HepG2 (cell line): ENCODE results near the gene CD151. TPM values are rescaled to one million over a fixed set of nuclear protein-coding genes. Genes with fewer than 3 reads are reported as not detected.

Experiments
- ATAC-seq: fragments of 200-7000 bp; cut with Tn5 transposase; 3 replicates; pipeline ENCODE4 v1.9.1; 2020; ENCODE audit warnings: mild to moderate bottlenecking, moderate library complexity
- BruUV-seq: library from RNA; stranded (reverse); fragments of 400-500 nt; replicated peaks from 2 replicates; lab custom pipeline; 2021; lab: Mats Ljungman, UMichigan
- CTCF ChIA-PET: fragments of 300-600 bp; formaldehyde crosslinking; extraction: SDS; loops from one replicate; lab custom pipeline; 2021; ENCODE audit warnings: low total read pairs, inconsistent platforms, low intra/inter-chr PET ratio; lab: Yijun Ruan, JAX
- POLR2A ChIA-PET: fragments of 350-600 bp; sonication (Branson Sonifier 250); formaldehyde crosslinking; loops from one replicate; lab custom pipeline; 2020; ENCODE audit warnings: antibody characterized with exemption, inconsistent platforms; lab: Yijun Ruan, JAX
- DNase-seq: peaks from one replicate; pipeline ENCODE4 v3.0.0-alpha.2; 2015; ENCODE audit warnings: low spot score
- FAIRE-seq: peaks from 3 replicates; lab custom pipeline; 2011; peaks lifted over from hg19 to GRCh38; lab: Jason Lieb, UNC
- H2AFZ ChIP-seq: one replicate; pipeline ENCODE4 v1.6.1; 2011; ENCODE audit warnings: low read length, inconsistent platforms
- H3K27ac ChIP-seq: fragments of 300-600 bp; 3 replicates; pipeline ENCODE4 v1.8.0; 2011; ENCODE audit warnings: mixed run types, mild to moderate bottlenecking, mixed read lengths, low read length, inconsistent platforms; ENCODE audit not compliant: insufficient read depth; ENCODE audit errors: extremely low read length
- H3K27me3 ChIP-seq, 2 experiments: fragments of 200-600 bp in 1 of 2; 2 replicates in 1 of 2; 3 replicates in 1 of 2; pipeline versions ENCODE4 v1.6.0 to v1.8.0; 2011; ENCODE audit warnings: low read length in 2 of 2, mild to moderate bottlenecking in 2 of 2, moderate library complexity in 2 of 2, inconsistent platforms in 1 of 2; ENCODE audit not compliant: insufficient read depth in 2 of 2, control insufficient read depth in 1 of 2
- H3K36me3 ChIP-seq, 2 experiments: fragments of 200-600 bp in 1 of 2; replicated peaks in 1 of 2; 2 replicates in 1 of 2; 3 replicates in 1 of 2; pipeline versions ENCODE4 v1.5.1 to v1.8.0; 2011; ENCODE audit warnings: low read length in 2 of 2, inconsistent platforms in 1 of 2; ENCODE audit not compliant: insufficient read depth in 2 of 2, control insufficient read depth in 1 of 2
- H3K4me1 ChIP-seq: 2 replicates; pipeline ENCODE4 v1.5.1; 2012; ENCODE audit warnings: low read length, inconsistent platforms; ENCODE audit not compliant: insufficient read depth
- H3K4me2 ChIP-seq: 2 replicates; pipeline ENCODE4 v1.6.0; 2011; ENCODE audit warnings: low read depth, low read length, inconsistent platforms
- H3K4me3 ChIP-seq, 3 experiments: fragments of 200-600 bp in 1 of 3; sonication (generic), shearing (Covaris generic) in 1 of 3; replicated peaks in 1 of 3; 2 replicates each; pipeline ENCODE4 v1.5.1; 2011 to 2016; ENCODE audit warnings: low read length in 3 of 3, inconsistent platforms in 2 of 3, low read depth in 2 of 3, mild to moderate bottlenecking in 2 of 3, control low read depth in 1 of 3, mixed read lengths in 1 of 3; ENCODE audit not compliant: insufficient read depth in 1 of 3
- H3K79me2 ChIP-seq: one replicate; pipeline ENCODE4 v1.6.1; 2011; ENCODE audit warnings: low read length, inconsistent platforms; ENCODE audit not compliant: insufficient read depth
- H3K9ac ChIP-seq: 2 replicates; pipeline ENCODE4 v1.6.0; 2011; ENCODE audit warnings: mild to moderate bottlenecking, low read depth, low read length, inconsistent platforms; ENCODE audit not compliant: insufficient read depth
- H3K9me3 ChIP-seq: 2 replicates; pipeline ENCODE4 v1.5.1; 2012; ENCODE audit warnings: mild to moderate bottlenecking, low read length
- H4K20me1 ChIP-seq: 2 replicates; pipeline ENCODE4 v1.6.0; 2011; ENCODE audit warnings: inconsistent platforms, mild to moderate bottlenecking, low read length, moderate library complexity; ENCODE audit not compliant: insufficient read depth
- BRCA1 ChIP-seq: sonication (generic); formaldehyde crosslinking; IDR thresholded peaks from 2 replicates; pipeline ENCODE4 v1.4.0; 2020; ENCODE audit warnings: missing genetic modification reagents
- BRD4 ChIP-seq: sonication (generic); formaldehyde crosslinking; IDR thresholded peaks from 2 replicates; pipeline ENCODE4 v1.4.0; 2020; ENCODE audit warnings: missing genetic modification reagents
- KIAA2018 ChIP-seq: sonication (generic); formaldehyde crosslinking; IDR thresholded peaks from 2 replicates; pipeline ENCODE4 v1.5.0; 2020; ENCODE audit warnings: mild to moderate bottlenecking, missing genetic modification reagents, borderline replicate concordance
- TEAD3 ChIP-seq: optimal IDR thresholded peaks from 2 replicates; pipeline ENCODE3; 2016; ENCODE audit warnings: borderline replicate concordance
- WGBS: methylation state at CpG from one replicate; pipeline ENCODE4 v1.1.6; 2017; ENCODE audit warnings: low lambda C conversion rate; 5-methylcytosine and 5-hydroxymethylcytosine counted together
- in situ Hi-C: cut with HindIII; loops from 2 replicates; pipeline ENCODE4 v1.10.0; 2017; ENCODE audit warnings: low pct_unique_long_range_greater_than_20kb; ENCODE audit not compliant: extremely low pct_ligation_motif_present
- intact Hi-C: fragments of 100-400 bp; cut with micrococcal nuclease; formaldehyde crosslinking; loops from one replicate; pipeline ENCODE4 v1.10.0; 2022; ENCODE audit not compliant: unreplicated experiment
- polyA plus RNA-seq, 8 experiments: library from polyadenylated mRNA; depleted of rRNA in 3 of 8; stranded (reverse) in 7 of 8; unstranded in 1 of 8; fragments of >200 nt; fragmentation: Illumina TruSeq in 4 of 8; extraction: Trizol in 4 of 8; gene quantifications; 2 replicates each; pipeline versions ENCODE4 v1.2.1 to v1.2.3, GENCODE V29; 2011 to 2016; ENCODE audit warnings: low read depth in 4 of 8, missing spikeins in 1 of 8, mixed read lengths in 1 of 8; ENCODE audit not compliant: insufficient read depth in 1 of 8
- total RNA-seq, 5 experiments: library from RNA; depleted of rRNA; stranded (reverse); fragments of >200 nt; fragmentation: Illumina TruSeq; extraction: Trizol; gene quantifications; 2 replicates each; pipeline ENCODE4 v1.2.3, GENCODE V29; 2016; ENCODE audit warnings: low read depth in 1 of 5
- TF ChIP-seq, protein P1 (sequence below): sonication (generic); formaldehyde crosslinking; IDR thresholded peaks from 2 replicates; pipeline ENCODE4 v1.5.0; 2020; ENCODE audit warnings: mild to moderate bottlenecking, missing genetic modification reagents, borderline replicate concordance
- TF ChIP-seq, protein P2 (sequence below): sonication (generic); formaldehyde crosslinking; conservative IDR thresholded peaks from 2 replicates; pipeline ENCODE4 v1.4.0; 2020; ENCODE audit warnings: missing genetic modification reagents

Gene CD151
- total and polyA plus RNA-seq, 2 of the 13 experiments (the other 11 are each of a cell fraction or from before 2014, with no cell fraction given) = 125 to 197 TPM

- no peaks in the 10 kb centered on the region for H3K27me3 ChIP-seq
- H3K4me2 ChIP-seq = peak within 1 kb of the TSS; percentile 85
- ChIA-PET POLR2A (interaction anchor here (0.7 to 11.1 kb wide), 7 partner anchors 13 to 136 kb away, joined by 3 to 141 read pairs (median 7); partner anchors contain the start of genes CD151, CRACR2B, PNPLA2 and RPLP2), CTCF (no interaction called here)
- peaks cover 5 to 27% of the 10 kb centered on the region in 2 experiments for H3K36me3 ChIP-seq
- peaks cover 27% of the 10 kb centered on the region for H3K79me2 ChIP-seq
- WGBS = 0% methylated on average over 3 of the region's 87 CpGs
- peak within 1 kb of the TSS; percentile 92 for H3K9ac ChIP-seq
- peaks cover 17% of the 10 kb centered on the region; the same call in 1 of the 2 replicates for H4K20me1 ChIP-seq
- no TSS peak for BruUV-seq
- intact Hi-C loops = loop anchor here (5.0 kb wide), 1 partner anchor 35 kb away; the partner anchor contains the start of genes PIDD1 and RPLP2
- no peak within 1 kb of the TSS for H2AFZ ChIP-seq
- no peak for FAIRE-seq
- peak; percentile 13 for ATAC-seq
- H3K4me1 ChIP-seq = peaks cover 65% of the 10 kb centered on the region
- in situ Hi-C loops = no loop called here
- no peaks in the 10 kb centered on the region for H3K9me3 ChIP-seq
- DNase-seq = peak; percentile 78
- peak within 1 kb of the TSS; percentile 83 for H3K27ac ChIP-seq
- H3K4me3 ChIP-seq = peak within 1 kb of the TSS; percentile 97 to 100 (median 98)
- TF ChIP-seq, protein P1, sequence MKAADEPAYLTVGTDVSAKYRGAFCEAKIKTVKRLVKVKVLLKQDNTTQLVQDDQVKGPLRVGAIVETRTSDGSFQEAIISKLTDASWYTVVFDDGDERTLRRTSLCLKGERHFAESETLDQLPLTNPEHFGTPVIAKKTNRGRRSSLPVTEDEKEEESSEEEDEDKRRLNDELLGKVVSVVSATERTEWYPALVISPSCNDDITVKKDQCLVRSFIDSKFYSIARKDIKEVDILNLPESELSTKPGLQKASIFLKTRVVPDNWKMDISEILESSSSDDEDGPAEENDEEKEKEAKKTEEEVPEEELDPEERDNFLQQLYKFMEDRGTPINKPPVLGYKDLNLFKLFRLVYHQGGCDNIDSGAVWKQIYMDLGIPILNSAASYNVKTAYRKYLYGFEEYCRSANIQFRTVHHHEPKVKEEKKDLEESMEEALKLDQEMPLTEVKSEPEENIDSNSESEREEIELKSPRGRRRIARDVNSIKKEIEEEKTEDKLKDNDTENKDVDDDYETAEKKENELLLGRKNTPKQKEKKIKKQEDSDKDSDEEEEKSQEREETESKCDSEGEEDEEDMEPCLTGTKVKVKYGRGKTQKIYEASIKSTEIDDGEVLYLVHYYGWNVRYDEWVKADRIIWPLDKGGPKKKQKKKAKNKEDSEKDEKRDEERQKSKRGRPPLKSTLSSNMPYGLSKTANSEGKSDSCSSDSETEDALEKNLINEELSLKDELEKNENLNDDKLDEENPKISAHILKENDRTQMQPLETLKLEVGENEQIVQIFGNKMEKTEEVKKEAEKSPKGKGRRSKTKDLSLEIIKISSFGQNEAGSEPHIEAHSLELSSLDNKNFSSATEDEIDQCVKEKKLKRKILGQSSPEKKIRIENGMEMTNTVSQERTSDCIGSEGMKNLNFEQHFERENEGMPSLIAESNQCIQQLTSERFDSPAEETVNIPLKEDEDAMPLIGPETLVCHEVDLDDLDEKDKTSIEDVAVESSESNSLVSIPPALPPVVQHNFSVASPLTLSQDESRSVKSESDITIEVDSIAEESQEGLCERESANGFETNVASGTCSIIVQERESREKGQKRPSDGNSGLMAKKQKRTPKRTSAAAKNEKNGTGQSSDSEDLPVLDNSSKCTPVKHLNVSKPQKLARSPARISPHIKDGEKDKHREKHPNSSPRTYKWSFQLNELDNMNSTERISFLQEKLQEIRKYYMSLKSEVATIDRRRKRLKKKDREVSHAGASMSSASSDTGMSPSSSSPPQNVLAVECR = peak; percentile 93
- TF ChIP-seq, protein P2, sequence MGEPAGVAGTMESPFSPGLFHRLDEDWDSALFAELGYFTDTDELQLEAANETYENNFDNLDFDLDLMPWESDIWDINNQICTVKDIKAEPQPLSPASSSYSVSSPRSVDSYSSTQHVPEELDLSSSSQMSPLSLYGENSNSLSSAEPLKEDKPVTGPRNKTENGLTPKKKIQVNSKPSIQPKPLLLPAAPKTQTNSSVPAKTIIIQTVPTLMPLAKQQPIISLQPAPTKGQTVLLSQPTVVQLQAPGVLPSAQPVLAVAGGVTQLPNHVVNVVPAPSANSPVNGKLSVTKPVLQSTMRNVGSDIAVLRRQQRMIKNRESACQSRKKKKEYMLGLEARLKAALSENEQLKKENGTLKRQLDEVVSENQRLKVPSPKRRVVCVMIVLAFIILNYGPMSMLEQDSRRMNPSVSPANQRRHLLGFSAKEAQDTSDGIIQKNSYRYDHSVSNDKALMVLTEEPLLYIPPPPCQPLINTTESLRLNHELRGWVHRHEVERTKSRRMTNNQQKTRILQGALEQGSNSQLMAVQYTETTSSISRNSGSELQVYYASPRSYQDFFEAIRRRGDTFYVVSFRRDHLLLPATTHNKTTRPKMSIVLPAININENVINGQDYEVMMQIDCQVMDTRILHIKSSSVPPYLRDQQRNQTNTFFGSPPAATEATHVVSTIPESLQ (CRISPR knock-in tag) = no peak
- TF ChIP-seq BRD4 (CRISPR knock-in tag) = no peak
- no peak for TF ChIP-seq KIAA2018 (CRISPR knock-in tag)
- no peak for TF ChIP-seq TEAD3 (CRISPR knock-in tag)
- peak; percentile 83; the same call in 1 of the 2 replicates for TF ChIP-seq BRCA1 (CRISPR knock-in tag)
Observed at GRCh38 chr11:842370-843002, 9.7 kb downstream of the CD151 start, which contains the start of the genes POLR2L and TSPAN4. Gene POLR2L, minus strand, starts transcription at chr11:842529. Its CDS starts 21 bp downstream, at chr11:842508. Gene TSPAN4, plus strand, starts transcription at chr11:842852. Its CDS starts 7,453 bp downstream, at chr11:850305.
